Left ventricle myocardium inferior (tissue), 1 donor: ENCODE measurements around the gene WASF3. TPM values are rescaled to one million over a fixed set of nuclear protein-coding genes. Genes with fewer than 3 reads are reported as not detected.
"Not testable (repeated sequence)": the region's sequence is repeated elsewhere in the genome, so short reads cannot be mapped to it uniquely, and the experiment has no call there.

ENCODE experiments used
- DNase-seq: peaks from one replicate; pipeline ENCODE4 v3.0.0-alpha.2; 2020
- H3K27ac ChIP-seq: fragments of 200-600 bp; replicated peaks from 2 replicates; pipeline ENCODE4 v1.8.0; 2021
- H3K27me3 ChIP-seq: fragments of 200-600 bp; 2 replicates; pipeline ENCODE4 v1.8.0; 2021; ENCODE audit warnings: low read depth
- H3K36me3 ChIP-seq: fragments of 200-600 bp; 2 replicates; pipeline ENCODE4 v1.8.0; 2021
- H3K4me1 ChIP-seq: fragments of 200-600 bp; 2 replicates; pipeline ENCODE4 v1.8.0; 2021
- H3K4me3 ChIP-seq: fragments of 200-600 bp; 2 replicates; pipeline ENCODE4 v1.8.0; 2021; ENCODE audit warnings: mild to moderate bottlenecking, moderate library complexity
- H3K9me3 ChIP-seq: fragments of 200-600 bp; replicated peaks from 2 replicates; pipeline ENCODE4 v1.8.0; 2021
- intact Hi-C: fragments of 100-400 bp; cut with micrococcal nuclease; formaldehyde crosslinking; loops from one replicate; pipeline ENCODE4 v1.11.0; 2022
- total RNA-seq: library from RNA; stranded (reverse); fragmentation: NEBNext Ultra II Directional; extraction: Animal tissue kit (Norgen Biotek cat#: 25700); gene quantifications from one replicate; pipeline ENCODE4 v1.2.1, GENCODE V29; 2021
- TF ChIP-seq, protein P1 (sequence below): fragments of 200-600 bp; IDR thresholded peaks from 2 replicates; pipeline ENCODE4 v1.8.0; 2021; ENCODE audit warnings: antibody characterized with exemption, mild to moderate bottlenecking, borderline replicate concordance
- donor health status: DM: no; HTN: yes; CAD: no; lungs with severe emphysema.

The WASF3 gene
- total RNA-seq, 1 donor from 2014 or later, result 12.6 TPM

DNA sequence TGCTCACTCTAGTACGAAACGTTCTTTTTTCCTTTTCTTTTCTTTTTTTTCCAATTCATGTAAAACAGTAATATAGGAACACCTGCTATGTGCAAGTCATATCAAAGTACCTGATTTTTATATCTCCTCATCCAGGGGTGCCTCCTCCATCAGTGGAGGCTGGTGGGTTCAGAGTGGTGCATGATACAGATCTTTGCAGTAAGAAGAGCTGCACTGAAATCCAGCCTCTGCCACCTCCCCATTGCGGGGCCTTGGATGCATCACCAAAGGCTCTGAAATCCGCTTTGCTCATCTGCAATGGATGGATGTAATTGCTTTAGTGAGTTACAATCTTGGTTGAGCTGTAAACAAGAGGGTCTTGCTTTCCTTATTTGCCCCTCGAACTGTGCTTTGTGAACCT is 164.8 kb downstream of the WASF3 start:
- Histone ChIP-seq H3K4me1 (no peaks in the 10 kb centered on the region), H3K36me3 (no peaks in the 10 kb centered on the region), H3K27ac (no peak overlapping the region), H3K9me3 (no peaks in the 10 kb centered on the region), H3K4me3 (no peak overlapping the region), H3K27me3 (peaks cover 27% of the 10 kb centered on the region)
- intact Hi-C loops, result no loop called here
- TF ChIP-seq, protein P1, sequence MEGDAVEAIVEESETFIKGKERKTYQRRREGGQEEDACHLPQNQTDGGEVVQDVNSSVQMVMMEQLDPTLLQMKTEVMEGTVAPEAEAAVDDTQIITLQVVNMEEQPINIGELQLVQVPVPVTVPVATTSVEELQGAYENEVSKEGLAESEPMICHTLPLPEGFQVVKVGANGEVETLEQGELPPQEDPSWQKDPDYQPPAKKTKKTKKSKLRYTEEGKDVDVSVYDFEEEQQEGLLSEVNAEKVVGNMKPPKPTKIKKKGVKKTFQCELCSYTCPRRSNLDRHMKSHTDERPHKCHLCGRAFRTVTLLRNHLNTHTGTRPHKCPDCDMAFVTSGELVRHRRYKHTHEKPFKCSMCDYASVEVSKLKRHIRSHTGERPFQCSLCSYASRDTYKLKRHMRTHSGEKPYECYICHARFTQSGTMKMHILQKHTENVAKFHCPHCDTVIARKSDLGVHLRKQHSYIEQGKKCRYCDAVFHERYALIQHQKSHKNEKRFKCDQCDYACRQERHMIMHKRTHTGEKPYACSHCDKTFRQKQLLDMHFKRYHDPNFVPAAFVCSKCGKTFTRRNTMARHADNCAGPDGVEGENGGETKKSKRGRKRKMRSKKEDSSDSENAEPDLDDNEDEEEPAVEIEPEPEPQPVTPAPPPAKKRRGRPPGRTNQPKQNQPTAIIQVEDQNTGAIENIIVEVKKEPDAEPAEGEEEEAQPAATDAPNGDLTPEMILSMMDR, result no peak
- DNase-seq, result no peak

DNA sequence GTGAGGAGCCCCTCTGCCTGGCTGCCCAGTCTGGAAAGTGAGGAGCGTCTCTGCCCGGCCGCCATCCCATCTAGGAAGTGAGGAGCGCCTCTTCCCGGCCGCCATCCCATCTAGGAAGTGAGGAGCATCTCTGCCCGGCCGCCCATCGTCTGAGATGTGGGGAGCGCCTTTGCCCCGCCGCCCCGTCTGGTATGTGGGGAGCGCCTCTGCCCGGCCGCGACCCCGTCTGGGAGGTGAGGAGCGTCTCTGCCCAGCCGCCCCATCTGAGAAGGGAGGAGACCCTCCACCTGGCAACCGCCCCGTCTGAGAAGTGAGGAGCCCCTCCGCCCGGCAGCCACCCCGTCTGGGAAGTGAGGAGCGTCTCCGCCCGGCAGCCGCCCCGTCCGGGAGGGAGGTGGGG is 166.1 kb downstream of the WASF3 start:
- H3K36me3 ChIP-seq, H3K9me3 ChIP-seq, intact Hi-C loops, H3K4me1 ChIP-seq, DNase-seq, H3K27ac ChIP-seq, H3K4me3 ChIP-seq: not testable (repeated sequence)
- peaks cover 19% of the 10 kb centered on the region for H3K27me3 ChIP-seq

DNA sequence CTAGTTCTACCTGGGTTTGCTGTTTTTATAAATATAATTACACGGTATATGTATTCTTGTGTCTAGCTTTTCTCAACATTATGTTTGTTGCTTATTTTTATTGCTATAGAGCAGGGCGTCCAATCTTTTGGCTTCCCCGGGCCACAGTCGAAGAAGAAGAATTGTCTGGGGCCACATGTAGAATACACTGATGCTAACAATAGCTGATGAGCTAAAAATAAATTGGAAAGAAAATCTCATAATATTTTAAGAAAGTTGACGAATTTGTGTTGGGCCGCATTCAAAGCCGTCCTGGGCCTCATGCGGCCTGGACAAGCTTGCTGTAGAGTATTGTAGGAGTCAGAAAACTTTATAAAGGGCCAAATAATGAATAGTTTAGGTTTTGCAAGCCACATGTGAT is 169.2 kb downstream of the WASF3 start:
- no peak overlapping the region for H3K27ac ChIP-seq
- intact Hi-C loops, result no loop called here
- H3K4me1 ChIP-seq, result no peaks in the 10 kb centered on the region
- no peaks in the 10 kb centered on the region for H3K36me3 ChIP-seq
- H3K9me3 ChIP-seq, result no peaks in the 10 kb centered on the region
- peaks cover 12% of the 10 kb centered on the region for H3K27me3 ChIP-seq
- TF ChIP-seq, protein P1, result no peak
- no peak overlapping the region for H3K4me3 ChIP-seq
- no peak for DNase-seq

DNA sequence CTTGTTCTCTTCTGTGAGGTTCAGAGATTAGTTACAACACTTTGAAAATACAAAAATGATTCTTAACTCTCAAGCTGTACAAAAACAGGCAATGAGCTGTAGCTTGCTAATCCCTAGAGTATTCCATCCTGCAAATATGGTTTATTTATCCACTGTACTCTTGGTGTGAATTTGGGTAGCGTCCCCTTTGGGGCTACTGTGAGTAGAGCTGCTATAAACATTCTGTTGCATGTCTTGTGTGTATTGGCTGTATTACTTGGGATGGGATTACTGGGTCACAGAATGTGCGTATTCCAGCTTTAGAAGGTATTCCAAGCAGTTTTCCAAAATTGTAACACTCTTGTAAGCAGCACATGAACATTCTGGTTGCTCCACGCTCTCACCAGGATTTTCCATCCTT is 169.6 kb downstream of the WASF3 start:
- Histone ChIP-seq H3K27ac (no peak overlapping the region), H3K9me3 (no peaks in the 10 kb centered on the region), H3K27me3 (peaks cover 12% of the 10 kb centered on the region), H3K4me1 (no peaks in the 10 kb centered on the region), H3K4me3 (no peak overlapping the region), H3K36me3 (no peaks in the 10 kb centered on the region)
- intact Hi-C loops, result no loop called here
- TF ChIP-seq, protein P1, result no peak
- no peak for DNase-seq

DNA sequence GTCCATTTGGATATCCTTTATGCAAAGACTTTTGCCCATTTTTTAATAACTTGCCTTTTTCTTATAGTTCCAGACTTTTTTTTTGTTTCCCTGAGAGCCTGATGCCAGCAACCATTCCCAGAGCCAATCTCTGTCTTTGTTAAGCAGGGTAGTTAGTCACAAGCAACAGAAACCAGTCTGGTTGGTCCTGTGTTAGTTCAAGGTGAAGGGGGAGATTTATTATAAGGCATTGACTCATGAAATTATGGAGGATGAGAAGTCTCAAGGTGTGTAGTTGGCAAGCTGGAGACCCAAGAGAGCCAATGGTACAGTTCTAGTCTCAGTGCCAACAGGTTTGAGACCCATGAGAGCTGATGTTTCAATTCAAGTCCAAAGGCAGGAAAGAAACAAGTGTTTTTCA is 170.2 kb downstream of the WASF3 start:
- no peak overlapping the region for H3K4me3 ChIP-seq
- no peaks in the 10 kb centered on the region for H3K9me3 ChIP-seq
- DNase-seq, result no peak
- peaks cover 10% of the 10 kb centered on the region for H3K27me3 ChIP-seq
- TF ChIP-seq, protein P1, result no peak
- intact Hi-C loops, result no loop called here
- H3K36me3 ChIP-seq, result no peaks in the 10 kb centered on the region
- no peak overlapping the region for H3K27ac ChIP-seq
- no peaks in the 10 kb centered on the region for H3K4me1 ChIP-seq

DNA sequence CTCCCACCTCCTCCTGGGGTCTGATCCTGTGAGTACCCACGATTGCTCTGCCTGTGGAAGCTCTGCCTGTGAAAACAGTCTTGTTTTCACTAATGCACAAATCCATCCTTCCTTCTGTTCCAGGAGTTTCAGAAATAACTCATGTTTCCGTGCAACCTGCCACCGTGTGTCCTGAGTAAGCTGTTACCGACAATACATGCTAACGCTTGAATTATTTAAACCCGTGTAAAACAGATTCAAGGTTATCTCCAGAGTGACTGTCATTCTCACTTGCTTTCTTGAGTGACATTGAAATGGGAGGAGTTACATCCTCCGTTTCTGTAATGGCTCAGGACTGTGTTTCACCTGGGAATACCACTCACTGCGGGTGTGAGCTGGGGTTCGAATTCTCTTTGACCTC is 178.2 kb downstream of the WASF3 start:
- Histone ChIP-seq H3K36me3 (no peaks in the 10 kb centered on the region), H3K27me3 (peaks cover 54% of the 10 kb centered on the region), H3K9me3 (peaks cover 15% of the 10 kb centered on the region), H3K27ac (no peak overlapping the region), H3K4me1 (no peaks in the 10 kb centered on the region), H3K4me3 (no peak overlapping the region)
- TF ChIP-seq, protein P1, result no peak
- intact Hi-C loops, result no loop called here
- DNase-seq, result no peak

Other genes starting within 250 kb of the WASF3 start
- gene GPR12, start 203.1 kb downstream of the WASF3 start, total RNA-seq, result 0.14 TPM